ENCODE results near the gene ZSCAN1.

DNA sequence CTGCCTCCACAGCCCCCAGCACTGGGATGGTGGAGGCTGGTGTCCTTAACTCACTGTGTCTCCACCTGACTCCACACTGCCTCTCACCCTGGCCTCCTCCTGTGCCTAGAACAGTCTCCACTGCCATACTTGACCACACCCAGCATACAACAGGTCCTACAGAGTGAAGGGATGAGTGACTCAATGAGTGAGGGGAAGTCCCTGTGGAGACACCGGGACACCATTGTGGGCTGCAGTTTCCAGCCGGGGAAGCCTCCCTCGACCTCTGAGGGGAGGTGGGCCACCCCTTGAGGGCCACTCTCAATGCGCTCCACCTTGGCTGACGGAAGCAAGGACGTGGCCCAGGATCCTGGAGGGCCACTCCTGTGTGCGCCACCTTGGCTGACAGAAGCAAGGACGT, 22.4 kb downstream of the ZSCAN1 start:
- TF ChIP-seq, protein P1, sequence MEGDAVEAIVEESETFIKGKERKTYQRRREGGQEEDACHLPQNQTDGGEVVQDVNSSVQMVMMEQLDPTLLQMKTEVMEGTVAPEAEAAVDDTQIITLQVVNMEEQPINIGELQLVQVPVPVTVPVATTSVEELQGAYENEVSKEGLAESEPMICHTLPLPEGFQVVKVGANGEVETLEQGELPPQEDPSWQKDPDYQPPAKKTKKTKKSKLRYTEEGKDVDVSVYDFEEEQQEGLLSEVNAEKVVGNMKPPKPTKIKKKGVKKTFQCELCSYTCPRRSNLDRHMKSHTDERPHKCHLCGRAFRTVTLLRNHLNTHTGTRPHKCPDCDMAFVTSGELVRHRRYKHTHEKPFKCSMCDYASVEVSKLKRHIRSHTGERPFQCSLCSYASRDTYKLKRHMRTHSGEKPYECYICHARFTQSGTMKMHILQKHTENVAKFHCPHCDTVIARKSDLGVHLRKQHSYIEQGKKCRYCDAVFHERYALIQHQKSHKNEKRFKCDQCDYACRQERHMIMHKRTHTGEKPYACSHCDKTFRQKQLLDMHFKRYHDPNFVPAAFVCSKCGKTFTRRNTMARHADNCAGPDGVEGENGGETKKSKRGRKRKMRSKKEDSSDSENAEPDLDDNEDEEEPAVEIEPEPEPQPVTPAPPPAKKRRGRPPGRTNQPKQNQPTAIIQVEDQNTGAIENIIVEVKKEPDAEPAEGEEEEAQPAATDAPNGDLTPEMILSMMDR (conservative IDR thresholded peaks at IDR 0.05; ENCODE audit: low read length) = no peak
- no peak for TF ChIP-seq EZH2phosphoT487 (IDR thresholded peaks at IDR 0.05; ENCODE audit: borderline replicate concordance)
